A673 (cell line): ENCODE data around the gene PDXP. TPM values are rescaled to one million over a fixed set of nuclear protein-coding genes. Genes with fewer than 3 reads are reported as not detected.
A peak's percentile ranks its signal among the peaks of the same experiment; 100 is the strongest.

Source experiments
- BruUV-seq: library from RNA; stranded (reverse); fragments of 400-500 nt; replicated peaks from 2 replicates; lab custom pipeline; 2021; lab: Mats Ljungman, UMichigan
- CTCF ChIA-PET: fragments of 300-600 bp; sonication (Branson Sonifier 250); formaldehyde crosslinking; loops from one replicate; lab custom pipeline; 2022; ENCODE audit warnings: antibody characterized with exemption; lab: Charles Lee
- POLR2A ChIA-PET: fragments of 300-600 bp; sonication (Branson Sonifier 250); formaldehyde crosslinking; loops from one replicate; lab custom pipeline; 2022; ENCODE audit warnings: antibody characterized with exemption; ENCODE audit not compliant: low non-redundant PET; lab: Charles Lee
- DNase-seq: peaks from one replicate; pipeline ENCODE4 v3.0.0-alpha.2; 2015; ENCODE audit warnings: low spot score
- H3K27ac ChIP-seq: fragments of 200-600 bp; sonication (generic); 2 replicates; pipeline ENCODE4 v1.5.1; 2016; ENCODE audit warnings: mixed run types, low read depth, mild to moderate bottlenecking, mixed read lengths, antibody characterized with exemption, low read length; ENCODE audit not compliant: poor library complexity, severe bottlenecking
- H3K27me3 ChIP-seq: fragments of 200-600 bp; sonication (generic); replicated peaks from 2 replicates; pipeline ENCODE4 v1.6.1; 2017; ENCODE audit warnings: mixed run types, low read depth, mild to moderate bottlenecking, mixed read lengths, antibody characterized with exemption, low read length; ENCODE audit not compliant: insufficient read depth, poor library complexity
- H3K36me3 ChIP-seq: fragments of 200-600 bp; sonication (generic); 2 replicates; pipeline ENCODE4 v1.6.1; 2016; ENCODE audit warnings: mixed run types, mild to moderate bottlenecking, mixed read lengths, antibody characterized with exemption, low read length; ENCODE audit not compliant: insufficient read depth, poor library complexity, severe bottlenecking
- H3K4me1 ChIP-seq: fragments of 200-600 bp; sonication (generic); 2 replicates; pipeline ENCODE4 v1.6.1; 2017; ENCODE audit warnings: mixed run types, mild to moderate bottlenecking, mixed read lengths, antibody characterized with exemption, low read length; ENCODE audit not compliant: insufficient read depth, poor library complexity, severe bottlenecking
- H3K4me3 ChIP-seq: fragments of 200-600 bp; sonication (generic); 2 replicates; pipeline ENCODE4 v1.5.1; 2016; ENCODE audit warnings: low read depth, mixed run types, mild to moderate bottlenecking, mixed read lengths, low read length; ENCODE audit not compliant: poor library complexity, severe bottlenecking
- H3K9me3 ChIP-seq: fragments of 200-600 bp; sonication (generic); 2 replicates; pipeline ENCODE4 v1.6.1; 2016; ENCODE audit warnings: mixed run types, low read depth, mild to moderate bottlenecking, mixed read lengths, antibody characterized with exemption, low read length; ENCODE audit not compliant: poor library complexity, severe bottlenecking
- EZH2 ChIP-seq: fragments of 200-600 bp; sonication (generic); IDR thresholded peaks from 2 replicates; pipeline ENCODE4 v1.6.1; 2017; ENCODE audit warnings: borderline replicate concordance, low read depth, mild to moderate bottlenecking, mixed read lengths, antibody characterized with exemption, low read length; ENCODE audit not compliant: poor library complexity, severe bottlenecking
- intact Hi-C: fragments of 100-400 bp; cut with micrococcal nuclease; formaldehyde crosslinking; loops from one replicate; pipeline ENCODE4 v1.10.0; 2022; ENCODE audit not compliant: unreplicated experiment
- total RNA-seq: library from RNA; stranded (reverse); gene quantifications from 2 replicates; pipeline ENCODE4 v1.2.3, GENCODE V29; 2021
- TF ChIP-seq, protein P1 (sequence below): fragments of 300-800, 200-600 bp; sonication (generic); conservative IDR thresholded peaks from 2 replicates; pipeline ENCODE4 v1.5.1; 2017; ENCODE audit warnings: low read depth, mild to moderate bottlenecking, antibody characterized with exemption, low read length, moderate library complexity, mixed read lengths

The PDXP gene
- total RNA-seq, 1 experiment from 2014 or later = 63.5 TPM

DNA sequence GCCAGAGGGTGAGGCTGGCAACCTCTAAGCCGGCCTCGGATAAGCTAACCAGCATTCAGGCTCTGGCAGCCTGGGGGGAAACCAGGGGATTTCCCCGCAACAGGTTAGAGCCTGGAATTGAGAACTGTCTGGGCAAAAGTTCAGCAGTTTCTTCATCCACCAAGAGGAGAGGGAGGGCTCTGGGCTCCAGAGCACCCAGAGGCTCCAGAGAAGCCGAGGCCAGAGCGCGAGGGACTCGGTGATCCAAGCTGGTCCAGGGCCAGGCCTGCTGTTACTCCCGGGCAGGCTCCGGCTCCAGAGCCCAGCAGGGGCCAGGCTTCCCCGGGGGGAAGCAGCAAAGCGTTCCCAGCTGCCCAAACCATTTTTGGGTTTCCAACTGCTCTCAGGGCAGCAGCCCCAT, 32.4 kb upstream of the PDXP start:
- CTCF ChIA-PET = interaction anchor here (0.6 to 2.1 kb wide), 3 partner anchors 9 to 60 kb away, joined by 3 to 7 read pairs (median 3); partner anchors contain the start of gene NOL12
- H3K36me3 ChIP-seq = peaks cover 18% of the 10 kb centered on the region
- H3K9me3 ChIP-seq = no peaks in the 10 kb centered on the region
- TF ChIP-seq, protein P1, sequence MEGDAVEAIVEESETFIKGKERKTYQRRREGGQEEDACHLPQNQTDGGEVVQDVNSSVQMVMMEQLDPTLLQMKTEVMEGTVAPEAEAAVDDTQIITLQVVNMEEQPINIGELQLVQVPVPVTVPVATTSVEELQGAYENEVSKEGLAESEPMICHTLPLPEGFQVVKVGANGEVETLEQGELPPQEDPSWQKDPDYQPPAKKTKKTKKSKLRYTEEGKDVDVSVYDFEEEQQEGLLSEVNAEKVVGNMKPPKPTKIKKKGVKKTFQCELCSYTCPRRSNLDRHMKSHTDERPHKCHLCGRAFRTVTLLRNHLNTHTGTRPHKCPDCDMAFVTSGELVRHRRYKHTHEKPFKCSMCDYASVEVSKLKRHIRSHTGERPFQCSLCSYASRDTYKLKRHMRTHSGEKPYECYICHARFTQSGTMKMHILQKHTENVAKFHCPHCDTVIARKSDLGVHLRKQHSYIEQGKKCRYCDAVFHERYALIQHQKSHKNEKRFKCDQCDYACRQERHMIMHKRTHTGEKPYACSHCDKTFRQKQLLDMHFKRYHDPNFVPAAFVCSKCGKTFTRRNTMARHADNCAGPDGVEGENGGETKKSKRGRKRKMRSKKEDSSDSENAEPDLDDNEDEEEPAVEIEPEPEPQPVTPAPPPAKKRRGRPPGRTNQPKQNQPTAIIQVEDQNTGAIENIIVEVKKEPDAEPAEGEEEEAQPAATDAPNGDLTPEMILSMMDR = no peak
- no peak for TF ChIP-seq EZH2
- intact Hi-C loops = no loop called here
- H3K27me3 ChIP-seq = no peaks in the 10 kb centered on the region
- H3K4me3 ChIP-seq = no peak overlapping the region
- POLR2A ChIA-PET = no interaction called here
- peak overlapping the region; percentile 65 for H3K27ac ChIP-seq
- no TSS peak for BruUV-seq
- H3K4me1 ChIP-seq = peaks cover 14% of the 10 kb centered on the region
- peak; percentile 39 for DNase-seq

GRCh38 chr22:37626556-37627075, 31.9 kb upstream of the PDXP start:
- ChIA-PET POLR2A (interaction anchor here (0.8 kb wide), 1 partner anchor 16 kb away, joined by 3 read pairs; no protein-coding TSS in a partner anchor), CTCF (interaction anchor here (0.5 to 2.1 kb wide), 4 partner anchors 9 to 60 kb away, joined by 3 to 7 read pairs (median 4); partner anchors contain the start of gene NOL12)
- H3K9me3 ChIP-seq = no peaks in the 10 kb centered on the region
- intact Hi-C loops = no loop called here
- peaks cover 16% of the 10 kb centered on the region for H3K36me3 ChIP-seq
- no peak overlapping the region for H3K4me3 ChIP-seq
- DNase-seq = no peak
- no peaks in the 10 kb centered on the region for H3K27me3 ChIP-seq
- BruUV-seq = no TSS peak
- TF ChIP-seq EZH2 = no peak
- TF ChIP-seq, protein P1 = no peak
- peak overlapping the region; percentile 65 for H3K27ac ChIP-seq
- peaks cover 14% of the 10 kb centered on the region for H3K4me1 ChIP-seq

- POLR2A ChIA-PET = interaction anchor here (0.8 kb wide), 1 partner anchor 15 kb away, joined by 3 read pairs; no protein-coding TSS in a partner anchor
- intact Hi-C loops = no loop called here
- Histone ChIP-seq H3K9me3 (no peaks in the 10 kb centered on the region), H3K27ac (peak overlapping the region; percentile 42), H3K36me3 (peaks cover 16% of the 10 kb centered on the region), H3K27me3 (no peaks in the 10 kb centered on the region), H3K4me3 (no peak overlapping the region), H3K4me1 (peaks cover 14% of the 10 kb centered on the region)
- BruUV-seq = no TSS peak
- CTCF ChIA-PET = interaction anchor here (0.5 to 2.1 kb wide), 3 partner anchors 8 to 24 kb away, joined by 3 to 7 read pairs (median 6); no protein-coding TSS in a partner anchor
- no peak for DNase-seq
- TF ChIP-seq, protein P1 = no peak
- no peak for TF ChIP-seq EZH2
Measured at GRCh38 chr22:37627121-37627520, 31.4 kb upstream of the PDXP start.
